H7 (cell line): ENCODE data around the gene PWWP2B. TPM values are rescaled to one million over a fixed set of nuclear protein-coding genes. Genes with fewer than 3 reads are reported as not detected.
"Not testable (repeated sequence)": the region's sequence is repeated elsewhere in the genome, so short reads cannot be mapped to it uniquely, and the experiment has no call there.

Source experiments
- DNase-seq: peaks from one replicate; pipeline ENCODE4 v3.0.0; 2012
- H3K27me3 ChIP-seq: 2 replicates; pipeline ENCODE4 v1.6.0; 2011; ENCODE audit warnings: mild to moderate bottlenecking, low read length; ENCODE audit not compliant: control insufficient read depth, insufficient read depth
- H3K36me3 ChIP-seq: replicated peaks from 2 replicates; pipeline ENCODE4 v1.5.1; 2011; ENCODE audit warnings: low read length; ENCODE audit not compliant: control insufficient read depth, insufficient read depth
- H3K4me3 ChIP-seq: 2 replicates; pipeline ENCODE4 v1.5.1; 2011; ENCODE audit warnings: low read depth, mild to moderate bottlenecking, control low read depth, low read length, moderate library complexity; ENCODE audit not compliant: insufficient read depth
- total RNA-seq: library from RNA; depleted of rRNA; stranded (reverse); fragments of >200 nt; shearing (Covaris generic); gene quantifications from 2 replicates; pipeline ENCODE4 v1.2.3, GENCODE V29; 2014

The PWWP2B gene
- total RNA-seq, 1 experiment from 2014 or later: 15.3 TPM

- no peaks in the 10 kb centered on the region for H3K27me3 ChIP-seq
- no peaks in the 10 kb centered on the region for H3K36me3 ChIP-seq
- H3K4me3 ChIP-seq: no peak overlapping the region
- peak; percentile 67 for DNase-seq
Observed at GRCh38 chr10:132369636-132370185, 27.3 kb upstream of the PWWP2B start.

GRCh38 chr10:132370426-132371340 is 26.3 kb upstream of the PWWP2B start:
- H3K36me3 ChIP-seq: no peaks in the 10 kb centered on the region
- peak; percentile 47 for DNase-seq
- H3K27me3 ChIP-seq: no peaks in the 10 kb centered on the region
- no peak overlapping the region for H3K4me3 ChIP-seq

GRCh38 chr10:132371641-132372081 is 25.3 kb upstream of the PWWP2B start:
- no peak overlapping the region for H3K4me3 ChIP-seq
- no peaks in the 10 kb centered on the region for H3K36me3 ChIP-seq
- DNase-seq: peak; percentile 84
- H3K27me3 ChIP-seq: no peaks in the 10 kb centered on the region

- no peaks in the 10 kb centered on the region for H3K27me3 ChIP-seq
- peak; percentile 25 for DNase-seq
- H3K36me3 ChIP-seq: no peaks in the 10 kb centered on the region
- H3K4me3 ChIP-seq: no peak overlapping the region
Observed at GRCh38 chr10:132372516-132373095, 24.4 kb upstream of the PWWP2B start.

- Histone ChIP-seq H3K36me3 (no peaks in the 10 kb centered on the region), H3K27me3 (no peaks in the 10 kb centered on the region)
Observed at GRCh38 chr10:132373241-132373955, 23.6 kb upstream of the PWWP2B start.

GRCh38 chr10:132374176-132374575 is 22.8 kb upstream of the PWWP2B start:
- H3K4me3 ChIP-seq: no peak overlapping the region
- no peaks in the 10 kb centered on the region for H3K27me3 ChIP-seq
- no peaks in the 10 kb centered on the region for H3K36me3 ChIP-seq
- peak; percentile 37 for DNase-seq

More at GRCh38 chr10:132373241-132373955, 23.6 kb upstream of the PWWP2B start:
- no peak overlapping the region for H3K4me3 ChIP-seq
- peak; percentile 54 for DNase-seq

- H3K4me3 ChIP-seq: no peak overlapping the region
- no peaks in the 10 kb centered on the region for H3K36me3 ChIP-seq
- DNase-seq: peak; percentile 50
- H3K27me3 ChIP-seq: no peaks in the 10 kb centered on the region
Observed at GRCh38 chr10:132374612-132375011, 22.4 kb upstream of the PWWP2B start.

GRCh38 chr10:132375116-132375794 is 21.7 kb upstream of the PWWP2B start:
- Histone ChIP-seq H3K27me3 (no peaks in the 10 kb centered on the region), H3K36me3 (no peaks in the 10 kb centered on the region)
- peak; percentile 82 for DNase-seq

GRCh38 chr10:132375795-132376297 is 21.2 kb upstream of the PWWP2B start:
- no peak for DNase-seq
- H3K27me3 ChIP-seq: no peaks in the 10 kb centered on the region
- no peak overlapping the region for H3K4me3 ChIP-seq
- no peaks in the 10 kb centered on the region for H3K36me3 ChIP-seq

More at GRCh38 chr10:132375116-132375794, 21.7 kb upstream of the PWWP2B start:
- no peak overlapping the region for H3K4me3 ChIP-seq

- peak; percentile 27 for DNase-seq
- H3K4me3 ChIP-seq: no peak overlapping the region
- H3K27me3 ChIP-seq: no peaks in the 10 kb centered on the region
- no peaks in the 10 kb centered on the region for H3K36me3 ChIP-seq
Observed at GRCh38 chr10:132376394-132376851, 20.6 kb upstream of the PWWP2B start.

- Histone ChIP-seq H3K27me3 (no peaks in the 10 kb centered on the region), H3K4me3 (no peak overlapping the region), H3K36me3 (no peaks in the 10 kb centered on the region)
- DNase-seq: peak; percentile 25
Observed at GRCh38 chr10:132377326-132377725, 19.7 kb upstream of the PWWP2B start.

GRCh38 chr10:132379026-132379425 is 18.0 kb upstream of the PWWP2B start:
- not testable (repeated sequence) for H3K36me3 ChIP-seq, DNase-seq, H3K27me3 ChIP-seq, H3K4me3 ChIP-seq

- H3K36me3 ChIP-seq, DNase-seq, H3K27me3 ChIP-seq, H3K4me3 ChIP-seq: not testable (repeated sequence)
Observed at GRCh38 chr10:132380986-132381385, 16.0 kb upstream of the PWWP2B start.

GRCh38 chr10:132381741-132382140 is 15.3 kb upstream of the PWWP2B start:
- H3K4me3 ChIP-seq: no peak overlapping the region
- no peaks in the 10 kb centered on the region for H3K27me3 ChIP-seq
- no peaks in the 10 kb centered on the region for H3K36me3 ChIP-seq
- DNase-seq: no peak
